HG03097 (cell line): ENCODE data around the gene RBPJL.

Experiments used
- ATAC-seq: cut with Tn5 transposase; IDR thresholded peaks from one replicate; pipeline ENCODE4 v1.9.1; 2021; ENCODE audit not compliant: unreplicated experiment, low FRiP score

The RBPJL gene

GRCh38 chr20:45293041-45294002 lies 13.3 kb upstream of the RBPJL start:
- ATAC-seq, result no peak

- ATAC-seq, result no peak
Measured at GRCh38 chr20:45294003-45294368, 12.7 kb upstream of the RBPJL start.

GRCh38 chr20:45294659-45295058 lies 12.0 kb upstream of the RBPJL start:
- ATAC-seq, result no peak

- ATAC-seq, result no peak
Measured at GRCh38 chr20:45297786-45298497, 8.7 kb upstream of the RBPJL start.

GRCh38 chr20:45299786-45300185 lies 6.9 kb upstream of the RBPJL start:
- no peak for ATAC-seq

- no peak for ATAC-seq
Measured at GRCh38 chr20:45300961-45301360, 5.7 kb upstream of the RBPJL start.

GRCh38 chr20:45301824-45302271 lies 4.8 kb upstream of the RBPJL start:
- ATAC-seq, result no peak

- no peak for ATAC-seq
Measured at GRCh38 chr20:45303586-45304463, 2.8 kb upstream of the RBPJL start.

GRCh38 chr20:45304464-45304999 lies 2.1 kb upstream of the RBPJL start:
- ATAC-seq, result no peak

- no peak for ATAC-seq
Measured at GRCh38 chr20:45305262-45305661, 1.4 kb upstream of the RBPJL start.

- no peak for ATAC-seq
Measured at GRCh38 chr20:45307076-45307640, 518 bp downstream of the RBPJL start.

GRCh38 chr20:45308117-45308778 lies 1.6 kb downstream of the RBPJL start, which contains the start of gene MATN4:
TSS of gene MATN4 (minus strand) at chr20:45308299. CDS start at chr20:45305582, 2,717 bp downstream.
- ATAC-seq, result no peak

GRCh38 chr20:45309075-45309474 lies 2.4 kb downstream of the RBPJL start:
- no peak for ATAC-seq

- no peak for ATAC-seq
Measured at GRCh38 chr20:45311589-45312211, 5.1 kb downstream of the RBPJL start.

- no peak for ATAC-seq
Measured at GRCh38 chr20:45312241-45312640, 5.6 kb downstream of the RBPJL start.

GRCh38 chr20:45313065-45313695 lies 6.5 kb downstream of the RBPJL start:
- no peak for ATAC-seq

- no peak for ATAC-seq
Measured at GRCh38 chr20:45313943-45314342, 7.3 kb downstream of the RBPJL start.

- ATAC-seq, result no peak
Measured at GRCh38 chr20:45315672-45316071, 9.0 kb downstream of the RBPJL start.
